Measurements from ENCODE around the gene BLMH.
A peak's percentile ranks its signal among the peaks of the same experiment; 100 is the strongest.

The BLMH gene, protein sequence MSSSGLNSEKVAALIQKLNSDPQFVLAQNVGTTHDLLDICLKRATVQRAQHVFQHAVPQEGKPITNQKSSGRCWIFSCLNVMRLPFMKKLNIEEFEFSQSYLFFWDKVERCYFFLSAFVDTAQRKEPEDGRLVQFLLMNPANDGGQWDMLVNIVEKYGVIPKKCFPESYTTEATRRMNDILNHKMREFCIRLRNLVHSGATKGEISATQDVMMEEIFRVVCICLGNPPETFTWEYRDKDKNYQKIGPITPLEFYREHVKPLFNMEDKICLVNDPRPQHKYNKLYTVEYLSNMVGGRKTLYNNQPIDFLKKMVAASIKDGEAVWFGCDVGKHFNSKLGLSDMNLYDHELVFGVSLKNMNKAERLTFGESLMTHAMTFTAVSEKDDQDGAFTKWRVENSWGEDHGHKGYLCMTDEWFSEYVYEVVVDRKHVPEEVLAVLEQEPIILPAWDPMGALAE

GRCh38 chr17:30291543-30292285 is at the start of gene BLMH:
BLMH (minus strand) TSS chr17:30291944; CDS start chr17:30291819, 125 bp downstream.
- in situ Hi-C loops (cut with MboI; ENCODE audit: low pct_unique_long_range_greater_than_20kb, low sequenced_read_pairs) = no loop called here
- DNase-seq = peak; percentile 84

DNA sequence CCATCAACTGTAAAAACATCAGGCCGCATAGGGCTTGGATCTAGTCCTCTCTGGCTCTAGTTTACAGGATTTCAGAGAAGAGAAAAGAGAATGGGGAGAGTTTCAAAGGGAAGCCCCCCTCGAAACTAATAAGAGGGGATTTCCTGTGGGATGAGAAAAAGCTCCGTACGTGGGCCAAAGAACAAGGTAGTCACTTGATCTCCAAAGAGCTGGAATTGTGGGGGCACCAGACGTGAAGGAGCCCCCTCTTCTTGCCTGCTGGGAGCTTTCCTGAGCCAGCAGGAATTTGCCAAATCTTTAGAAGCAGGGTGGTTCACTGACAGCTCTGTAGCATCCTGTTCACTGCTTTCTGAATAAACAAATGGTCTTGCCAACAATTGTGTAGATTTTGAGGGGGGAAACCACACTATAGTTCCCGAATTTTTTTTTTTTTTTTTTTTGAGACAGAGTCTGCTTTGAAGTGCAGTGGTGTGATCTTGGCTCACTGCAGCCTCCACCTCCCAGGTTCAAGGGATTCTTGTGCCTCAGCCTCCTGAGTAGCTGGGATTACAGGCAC is 49.1 kb upstream of the BLMH start:
- DNase-seq = no peak
- in situ Hi-C loops (cut with MboI; ENCODE audit: low pct_unique_long_range_greater_than_20kb, low sequenced_read_pairs) = no loop called here

- DNase-seq = no peak
- in situ Hi-C loops (cut with MboI; ENCODE audit: low pct_unique_long_range_greater_than_20kb, low sequenced_read_pairs) = no loop called here
Observed at GRCh38 chr17:30339086-30339485, 47.3 kb upstream of the BLMH start.

GRCh38 chr17:30337393-30337999 is 45.8 kb upstream of the BLMH start:
- no peak for DNase-seq
- in situ Hi-C loops (cut with MboI; ENCODE audit: low pct_unique_long_range_greater_than_20kb, low sequenced_read_pairs) = no loop called here

DNA sequence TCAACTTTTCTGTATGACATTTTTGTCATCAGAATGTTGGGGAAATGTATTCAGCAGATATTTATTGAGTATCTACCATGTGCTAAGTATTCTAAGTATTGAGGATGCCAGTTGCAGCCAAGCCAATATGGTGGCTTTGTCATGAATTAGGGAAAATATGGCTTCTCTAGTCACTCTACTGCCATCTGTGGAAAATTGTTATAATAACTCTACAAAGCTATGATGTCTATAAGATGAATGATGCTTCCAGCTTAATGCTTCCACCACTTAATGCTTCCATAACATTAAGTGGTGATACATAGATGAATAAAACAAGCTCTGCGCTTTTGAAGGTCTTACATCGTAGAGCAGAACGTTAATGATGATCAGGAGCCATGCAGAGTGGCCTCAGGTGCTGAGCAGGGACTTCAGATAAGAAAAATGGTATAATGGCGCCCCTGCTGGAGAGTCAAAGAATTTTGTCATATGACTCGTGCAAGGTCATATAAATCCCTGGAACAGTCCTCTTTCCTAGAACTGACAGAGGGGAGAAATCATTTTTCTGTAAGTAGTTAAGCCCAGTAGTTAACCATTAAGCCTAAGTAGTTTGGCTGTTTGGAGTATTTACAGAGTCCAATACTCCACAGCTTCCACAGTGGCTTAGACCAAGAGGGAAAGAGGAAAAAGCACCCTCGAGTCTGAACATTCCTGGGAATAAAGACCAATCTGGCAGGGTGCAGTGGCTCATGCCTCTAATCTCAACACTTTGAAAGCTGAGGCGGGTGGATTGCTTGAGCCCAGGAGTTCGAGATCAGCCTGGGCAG is 44.8 kb upstream of the BLMH start:
- in situ Hi-C loops (cut with MboI; ENCODE audit: low pct_unique_long_range_greater_than_20kb, low sequenced_read_pairs) = no loop called here
- DNase-seq = peak; percentile 87

DNA sequence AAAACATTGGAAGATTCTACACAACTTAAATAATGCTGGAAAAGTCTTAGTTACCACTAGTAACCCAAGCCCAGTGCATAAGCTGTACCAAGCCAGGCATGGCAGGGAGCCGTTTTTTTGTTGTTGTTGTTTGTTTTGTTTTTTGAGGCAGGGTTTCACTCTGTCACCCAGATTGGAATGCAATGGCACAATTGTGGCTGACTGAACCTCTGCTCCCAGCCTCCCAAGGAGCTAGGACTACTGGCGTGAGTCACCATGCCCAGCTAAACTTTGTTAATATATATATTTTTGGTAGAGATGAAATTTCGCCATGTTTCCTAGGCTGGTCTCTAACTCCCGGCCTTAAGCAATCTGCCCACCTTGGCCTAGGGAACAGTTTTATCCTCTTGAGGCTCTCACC is 42.7 kb upstream of the BLMH start:
- in situ Hi-C loops (cut with MboI; ENCODE audit: low pct_unique_long_range_greater_than_20kb, low sequenced_read_pairs) = no loop called here
- DNase-seq = no peak

GRCh38 chr17:30333503-30334360 is 42.0 kb upstream of the BLMH start, which contains the start of gene TMIGD1:
TMIGD1 (minus strand) TSS chr17:30334057; CDS start chr17:30332133, 1,924 bp downstream.
- in situ Hi-C loops (cut with MboI; ENCODE audit: low pct_unique_long_range_greater_than_20kb, low sequenced_read_pairs) = no loop called here
- DNase-seq = no peak

DNA sequence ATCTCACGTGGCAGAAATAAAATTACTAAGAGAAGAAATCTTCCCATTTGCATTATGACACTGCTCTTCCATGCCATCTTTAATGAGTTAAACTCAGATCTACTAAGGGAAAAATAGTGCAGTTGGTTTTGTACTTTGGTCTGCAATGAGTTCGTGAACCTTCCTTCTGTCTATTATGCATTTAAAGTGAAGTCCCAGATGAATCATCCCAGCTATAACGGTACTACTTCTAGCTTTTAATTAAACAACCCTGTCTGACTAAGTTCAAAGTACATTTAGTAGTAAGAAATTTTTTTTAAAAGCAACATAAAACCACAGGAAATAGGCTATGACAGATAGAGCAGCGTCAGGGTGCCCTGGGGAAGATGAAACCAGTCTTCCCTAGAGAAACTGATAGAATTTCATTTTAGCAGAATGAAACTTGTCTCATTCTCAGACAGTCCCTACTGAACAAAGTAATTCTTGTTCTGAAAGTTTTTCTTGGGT is 40.4 kb upstream of the BLMH start:
- in situ Hi-C loops (cut with MboI; ENCODE audit: low pct_unique_long_range_greater_than_20kb, low sequenced_read_pairs) = no loop called here
- DNase-seq = no peak

DNA sequence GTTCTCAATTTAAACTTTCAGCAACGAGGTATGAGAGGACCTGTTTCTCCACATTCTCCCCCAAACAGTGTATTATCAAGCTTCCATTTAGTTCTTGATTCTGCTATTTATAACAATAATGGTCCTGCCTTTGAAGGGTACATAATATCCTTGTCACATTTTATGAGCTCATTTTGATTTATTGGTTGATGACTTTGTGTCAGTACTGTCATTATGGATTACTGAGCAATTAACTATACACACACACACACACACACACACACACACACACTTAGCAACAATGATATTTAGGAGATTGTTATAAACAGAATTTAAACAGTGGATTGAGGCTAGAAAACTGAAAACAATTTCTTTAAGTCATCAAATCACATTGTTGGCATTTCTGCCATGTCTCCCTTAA is 35.1 kb upstream of the BLMH start:
- in situ Hi-C loops (cut with MboI; ENCODE audit: low pct_unique_long_range_greater_than_20kb, low sequenced_read_pairs) = no loop called here
- no peak for DNase-seq

DNA sequence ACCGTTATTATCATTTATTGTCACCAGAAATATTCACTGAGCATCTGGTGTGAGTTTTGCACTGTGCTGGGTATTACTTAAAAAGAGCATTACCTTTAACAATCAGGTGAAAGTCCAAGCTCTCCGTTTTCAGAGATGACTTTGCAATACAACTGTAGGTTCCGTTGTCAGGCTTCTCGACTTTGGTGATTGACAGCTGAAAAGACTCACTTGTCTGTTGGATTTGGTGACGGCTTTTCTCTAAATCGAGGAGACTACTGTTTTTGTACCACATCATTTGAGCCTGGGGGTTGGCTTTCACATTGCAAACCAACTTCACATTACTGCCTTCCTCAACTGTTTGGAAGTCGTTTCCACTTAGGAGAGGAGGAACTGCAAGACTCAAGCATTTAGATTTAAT is 33.0 kb upstream of the BLMH start:
- in situ Hi-C loops (cut with MboI; ENCODE audit: low pct_unique_long_range_greater_than_20kb, low sequenced_read_pairs) = no loop called here
- DNase-seq = no peak

GRCh38 chr17:30323895-30324319 is 32.2 kb upstream of the BLMH start:
- peak; percentile 81 for DNase-seq

DNA sequence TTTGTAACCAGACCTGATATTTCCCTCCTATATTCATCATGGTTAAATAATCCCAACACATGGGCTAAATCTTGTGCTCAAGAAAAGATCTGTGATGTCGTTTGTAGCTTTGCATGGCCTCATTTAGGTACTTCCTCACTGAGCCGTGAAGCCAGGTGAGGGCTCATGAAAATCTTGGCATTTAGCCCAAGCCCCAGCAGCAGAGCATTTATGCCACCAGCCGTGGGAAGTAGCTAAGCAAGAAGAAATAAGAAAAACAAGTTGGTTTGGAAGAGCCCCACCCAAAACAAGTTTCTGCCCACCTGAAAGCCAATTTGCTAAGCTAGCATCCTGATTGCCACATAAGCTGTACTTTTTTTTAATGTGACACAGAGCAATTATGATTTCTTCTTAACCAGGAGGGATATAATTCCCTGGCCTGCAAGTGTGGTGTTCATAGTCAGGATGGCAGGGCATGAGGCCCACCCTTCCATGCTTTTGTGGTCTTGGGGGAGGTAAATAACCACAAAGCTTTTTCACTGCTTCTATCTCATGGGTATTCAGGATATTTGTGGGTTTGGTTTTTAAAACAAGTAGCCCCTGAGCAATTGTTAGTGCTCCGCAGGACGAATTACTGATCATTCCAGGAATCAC is 31.6 kb upstream of the BLMH start:
- in situ Hi-C loops (cut with MboI; ENCODE audit: low pct_unique_long_range_greater_than_20kb, low sequenced_read_pairs) = no loop called here
- DNase-seq = peak; percentile 65

More at GRCh38 chr17:30323895-30324319, 32.2 kb upstream of the BLMH start:
- in situ Hi-C loops (cut with MboI; ENCODE audit: low pct_unique_long_range_greater_than_20kb, low sequenced_read_pairs) = no loop called here

DNA sequence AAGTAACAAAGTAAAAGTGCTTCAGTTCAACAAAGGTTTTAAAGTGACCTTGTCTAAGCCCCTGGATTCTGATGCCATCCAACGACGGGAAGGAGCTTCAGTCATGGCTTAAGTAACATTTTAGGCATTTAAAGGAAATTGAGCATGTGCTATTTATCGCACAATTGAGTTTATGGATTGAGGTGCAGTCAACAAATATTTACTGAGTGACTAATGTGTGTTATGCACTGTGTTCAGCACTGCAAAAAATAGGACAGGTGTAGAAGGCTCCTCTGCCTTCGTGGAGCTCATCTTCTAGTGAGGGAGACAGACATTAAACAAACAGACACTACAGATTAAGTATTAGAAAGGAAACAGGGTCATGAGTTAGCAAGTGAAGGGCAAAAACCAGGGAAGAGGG is 29.6 kb upstream of the BLMH start:
- in situ Hi-C loops (cut with MboI; ENCODE audit: low pct_unique_long_range_greater_than_20kb, low sequenced_read_pairs) = no loop called here
- no peak for DNase-seq

GRCh38 chr17:30318155-30318554 is 26.4 kb upstream of the BLMH start:
- no peak for DNase-seq
- in situ Hi-C loops (cut with MboI; ENCODE audit: low pct_unique_long_range_greater_than_20kb, low sequenced_read_pairs) = no loop called here

DNA sequence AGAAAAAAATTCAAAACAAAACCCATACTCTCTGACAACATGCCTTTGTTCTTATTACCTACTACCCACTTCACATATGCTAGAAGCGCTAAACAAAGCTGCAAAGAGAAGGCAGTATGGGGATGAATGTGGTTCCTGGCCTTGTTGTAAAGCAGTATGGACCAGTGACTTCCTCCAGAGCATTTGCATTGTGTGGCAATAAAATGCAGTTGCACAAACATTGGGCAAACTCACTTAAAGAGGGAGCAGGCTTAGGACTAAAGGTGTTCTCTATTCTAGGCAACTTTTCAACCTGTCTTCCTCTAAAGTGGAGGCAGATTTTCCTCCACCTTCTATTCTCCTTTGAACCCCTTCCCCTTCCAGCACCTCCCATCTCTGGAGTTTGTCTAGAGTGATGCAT is 25.0 kb upstream of the BLMH start:
- in situ Hi-C loops (cut with MboI; ENCODE audit: low pct_unique_long_range_greater_than_20kb, low sequenced_read_pairs) = no loop called here
- DNase-seq = no peak

DNA sequence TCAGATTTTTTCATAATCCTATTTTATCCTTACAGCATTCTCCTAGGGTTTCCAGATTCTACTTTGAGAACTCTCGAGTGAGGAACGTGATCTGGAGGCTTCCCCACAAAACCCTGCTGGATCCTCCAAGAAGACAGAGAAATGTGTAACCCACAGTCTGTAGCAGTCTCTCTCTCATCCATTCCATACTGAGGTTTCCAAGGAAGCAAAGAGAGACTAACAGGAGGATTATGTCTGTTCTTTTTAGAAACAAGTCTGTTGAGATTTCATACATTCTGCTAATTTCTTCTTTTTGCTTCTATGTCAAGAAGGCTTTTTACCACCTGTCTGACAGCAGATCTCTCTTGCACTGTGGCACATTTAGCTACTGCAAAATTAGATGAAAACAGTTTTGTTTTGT is 23.4 kb upstream of the BLMH start:
- in situ Hi-C loops (cut with MboI; ENCODE audit: low pct_unique_long_range_greater_than_20kb, low sequenced_read_pairs) = no loop called here
- DNase-seq = no peak

GRCh38 chr17:30314474-30314873 is 22.7 kb upstream of the BLMH start:
- in situ Hi-C loops (cut with MboI; ENCODE audit: low pct_unique_long_range_greater_than_20kb, low sequenced_read_pairs) = no loop called here
- DNase-seq = no peak

All from KBM-7 (cell line).